ENCODE measurements around the gene NME2. TPM values are rescaled to one million over a fixed set of nuclear protein-coding genes. Genes with fewer than 3 reads are reported as not detected.

NME2 gene
- total RNA-seq, result 740 and 811 TPM in 2 replicates

GRCh38 chr17:51166198-51166986 is at the start of gene NME2:
Gene NME2, plus strand, starts transcription at chr17:51166411. Its CDS starts 420 bp downstream, at chr17:51166831.

GRCh38 chr17:51120739-51121619 is 45.2 kb upstream of the NME2 start, which contains the start of gene SPAG9:
Gene SPAG9, minus strand, starts transcription at chr17:51120868. Its CDS starts 212 bp downstream, at chr17:51120656.

GRCh38 chr17:51153210-51154072 is 12.8 kb upstream of the NME2 start, which contains the start of gene NME1:
Gene NME1, plus strand, starts transcription at chr17:51153559. Its CDS starts 2,096 bp downstream, at chr17:51155655.

Other genes with a start within 250 kb of the NME2 start
- gene SPAG9, start 45.5 kb upstream of the NME2 start, total RNA-seq, result 99.7 and 119 TPM in 2 replicates
- 99.7 and 123 TPM in 2 replicates for gene NME1, start 12.9 kb upstream of the NME2 start, total RNA-seq
- gene MBTD1, start 93.6 kb downstream of the NME2 start, total RNA-seq, result 7.3 and 11.4 TPM in 2 replicates
- gene UTP18, start 94.1 kb downstream of the NME2 start, total RNA-seq, result 34.3 and 36.9 TPM in 2 replicates